ENCODE data around the gene COG6.
A peak's percentile ranks its signal among the peaks of the same experiment; 100 is the strongest.

Gene COG6

GRCh38 chr13:39655569-39656324 is at the start of gene COG6:
COG6 (plus strand) TSS chr13:39655662; CDS start chr13:39655727, 65 bp downstream.
- peak; percentile 29 to 95 (median 89) for DNase-seq

DNA sequence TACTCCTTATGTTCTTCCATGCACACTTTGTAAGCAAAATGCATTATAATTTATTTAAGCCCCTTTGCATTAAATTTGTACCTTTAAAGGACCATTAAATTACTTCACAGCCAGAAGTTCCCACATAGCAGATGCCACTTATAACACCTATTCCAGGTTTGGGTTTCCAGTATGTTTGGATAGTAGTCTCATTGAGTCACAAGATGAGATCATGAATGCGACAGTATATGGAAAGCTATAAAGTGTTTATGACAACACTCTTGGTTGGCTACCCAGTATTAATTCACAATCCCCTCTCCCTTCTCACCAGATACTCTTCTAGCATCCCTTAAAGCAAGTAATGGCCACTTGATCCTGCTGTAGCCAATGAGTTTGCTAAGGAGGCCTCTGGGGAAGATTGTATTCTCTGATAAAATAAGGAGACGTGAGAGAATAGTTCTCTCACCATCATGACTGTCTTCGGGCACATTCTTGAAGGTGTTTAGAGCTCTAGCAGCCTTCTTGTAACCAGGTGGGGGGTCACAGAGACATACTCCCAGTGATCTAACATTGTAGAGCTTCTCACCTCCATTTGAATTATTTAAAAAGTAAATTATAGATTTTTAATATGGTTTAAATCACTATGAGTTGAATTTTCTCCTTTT is 49.7 kb upstream of the COG6 start:
- no peak for DNase-seq

DNA sequence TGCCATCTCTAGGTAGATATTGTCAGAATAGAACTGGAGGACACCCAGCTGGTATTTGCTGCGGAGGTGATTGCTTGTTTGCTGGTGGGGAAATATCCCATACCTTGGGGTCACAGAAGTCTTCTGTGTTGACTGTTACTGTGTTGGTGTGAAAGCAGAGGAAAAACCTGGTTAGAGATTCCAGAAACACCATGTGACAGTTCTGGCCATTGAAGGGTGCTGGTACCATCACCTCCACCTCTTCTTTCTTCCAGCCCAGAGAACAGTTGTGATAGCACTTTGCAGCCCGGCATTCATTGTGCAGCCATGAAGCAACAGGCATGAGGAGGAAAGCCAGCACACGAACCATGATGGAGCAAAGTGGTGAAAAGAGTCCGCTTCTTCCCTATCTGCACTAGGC is 47.6 kb upstream of the COG6 start:
- DNase-seq: no peak

DNA sequence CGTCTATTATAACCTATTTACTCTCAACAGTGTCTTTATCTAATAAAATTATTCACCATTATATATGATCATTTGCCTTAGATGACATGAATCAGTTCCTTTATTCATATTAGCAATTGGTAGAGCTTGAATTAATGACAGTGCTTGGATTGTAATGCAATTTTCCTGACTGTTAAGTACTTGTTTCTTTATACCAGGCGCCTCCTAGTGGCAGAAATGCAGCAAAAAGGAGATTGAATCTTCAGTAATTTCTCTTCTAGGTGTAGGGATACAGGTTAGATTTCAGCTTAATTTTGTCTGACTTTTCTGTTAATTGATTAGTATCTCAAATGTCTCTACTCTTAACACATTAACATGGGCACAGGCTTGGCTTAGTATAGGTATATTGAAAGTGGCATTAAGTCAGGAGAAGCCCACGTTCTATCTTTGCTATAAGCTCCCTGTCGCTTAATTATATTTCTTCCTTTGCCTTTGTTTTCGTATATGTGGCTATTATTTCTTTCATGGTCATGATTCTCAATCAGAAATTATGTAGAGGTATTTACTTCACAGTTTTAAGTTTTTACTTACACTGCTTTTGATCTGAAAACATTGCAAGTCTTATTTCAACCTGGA is 43.3 kb upstream of the COG6 start:
- peak in 5 of 14 donors; percentile 8 to 63 (median 34) for DNase-seq

DNA sequence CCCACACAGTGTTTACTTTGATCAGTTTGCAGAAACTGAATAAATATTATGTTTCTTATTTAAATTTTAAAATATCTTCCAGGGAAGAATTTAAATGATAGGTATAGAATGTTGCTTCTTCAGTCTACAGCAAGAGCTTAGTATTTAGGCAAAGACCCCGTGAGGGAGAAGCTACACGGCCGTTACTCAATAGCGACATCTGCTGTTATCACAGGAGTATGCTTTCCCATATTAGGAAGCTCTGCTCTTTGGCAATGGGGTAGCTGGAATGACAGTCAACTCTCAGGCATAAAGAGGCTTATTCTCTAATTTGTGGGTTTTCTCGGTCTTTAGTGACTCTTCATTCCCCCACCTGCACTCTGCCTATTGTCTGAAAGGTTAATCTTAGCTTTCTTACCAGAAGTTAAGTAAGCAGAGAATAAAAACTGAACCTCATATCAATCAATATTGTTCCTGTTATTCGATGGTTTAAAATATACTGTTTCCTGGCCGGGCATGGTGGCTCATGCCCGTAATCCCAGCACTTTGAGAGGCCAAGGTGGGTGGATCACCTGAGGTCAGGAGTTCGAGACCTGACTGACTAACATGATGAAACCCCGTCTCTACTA is 39.3 kb upstream of the COG6 start:
- peak in 6 of 14 donors; percentile 1 to 54 (median 11) for DNase-seq

DNA sequence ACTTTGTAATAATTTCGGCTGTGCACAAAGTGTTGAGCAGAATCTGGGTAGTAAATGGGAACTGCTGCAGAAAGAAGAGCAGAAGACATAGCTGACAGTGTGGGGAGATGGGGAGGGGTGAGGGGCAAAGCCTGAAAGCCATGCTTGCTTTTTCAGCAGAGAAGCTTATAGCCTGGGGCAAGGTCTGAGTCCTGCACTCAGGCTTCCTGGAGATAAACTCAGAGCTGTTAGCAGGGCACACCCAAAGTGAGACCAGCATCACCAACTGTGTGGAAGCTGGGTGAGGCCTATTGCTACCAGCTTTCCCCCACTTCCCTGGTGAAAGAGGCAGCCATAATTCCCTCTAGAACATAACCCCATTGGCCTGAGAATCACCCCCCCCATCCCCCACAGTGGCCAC is 36.9 kb upstream of the COG6 start:
- DNase-seq: no peak

GRCh38 chr13:39623466-39623865 is 32.0 kb upstream of the COG6 start:
- no peak for DNase-seq

GRCh38 chr13:39631307-39631706 is 24.2 kb upstream of the COG6 start:
- DNase-seq: no peak

- no peak for DNase-seq
These were observed 22.5 kb upstream of the COG6 start for GRCh38 chr13:39632994-39633393.

- DNase-seq: no peak
These were observed 19.9 kb upstream of the COG6 start for GRCh38 chr13:39635564-39635963.

- no peak for DNase-seq
These were observed 17.6 kb upstream of the COG6 start for GRCh38 chr13:39637890-39638289.

- DNase-seq: no peak
These were observed 13.8 kb upstream of the COG6 start for GRCh38 chr13:39641645-39642044.

GRCh38 chr13:39646122-39646521 is 9.3 kb upstream of the COG6 start:
- DNase-seq: no peak

DNA sequence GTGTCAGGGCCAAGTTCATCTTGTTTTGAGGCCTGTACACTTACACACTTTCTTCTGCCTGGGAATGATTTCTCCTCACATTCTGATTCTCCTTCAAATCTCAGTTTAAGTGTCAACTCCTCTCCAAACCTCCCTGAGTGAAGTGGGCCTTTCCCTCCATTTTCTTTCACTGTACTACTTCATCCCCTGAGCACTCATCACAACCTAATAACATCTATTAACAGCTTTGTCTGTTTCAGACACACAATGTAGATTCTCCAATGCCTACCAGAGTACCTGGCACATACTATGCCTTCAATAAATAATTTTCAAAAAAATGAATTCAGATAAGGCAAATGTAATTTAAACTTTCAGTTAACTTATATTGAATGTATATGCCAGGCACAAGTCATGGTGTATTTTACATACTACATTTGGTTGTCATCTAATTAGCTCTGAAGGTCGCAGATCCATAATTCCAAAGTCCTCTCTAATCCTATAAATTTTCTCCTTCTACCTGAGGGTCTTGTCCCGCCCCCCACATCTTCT is 357 bp upstream of the COG6 start:
- no peak for DNase-seq

- no peak for DNase-seq
These were observed 839 bp downstream of the COG6 start for GRCh38 chr13:39656325-39656677.

- no peak for DNase-seq
These were observed 8.0 kb downstream of the COG6 start for GRCh38 chr13:39663508-39663907.

- DNase-seq: no peak
These were observed 8.5 kb downstream of the COG6 start for GRCh38 chr13:39663958-39664357.

DNA sequence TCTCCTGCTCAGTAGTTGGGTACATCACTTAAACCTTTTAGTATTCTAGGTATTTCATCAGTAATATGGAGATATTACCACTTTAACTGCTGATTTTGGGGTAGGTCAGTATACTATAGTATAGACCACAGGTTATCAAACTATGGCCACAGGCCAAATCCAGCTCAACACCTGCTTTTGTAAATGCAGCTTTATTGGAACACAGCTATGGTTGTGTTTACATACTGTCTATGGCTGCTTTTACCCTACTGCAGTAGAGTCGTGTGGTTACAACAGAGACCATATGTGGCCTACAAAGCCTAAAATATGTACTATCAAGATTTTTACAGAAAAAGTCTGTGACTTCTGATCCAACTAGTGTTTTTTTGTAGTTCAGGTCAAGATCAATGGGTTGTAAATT is 10.3 kb downstream of the COG6 start:
- no peak for DNase-seq

- no peak for DNase-seq
These were observed 15.0 kb downstream of the COG6 start for GRCh38 chr13:39670445-39670844.

DNA sequence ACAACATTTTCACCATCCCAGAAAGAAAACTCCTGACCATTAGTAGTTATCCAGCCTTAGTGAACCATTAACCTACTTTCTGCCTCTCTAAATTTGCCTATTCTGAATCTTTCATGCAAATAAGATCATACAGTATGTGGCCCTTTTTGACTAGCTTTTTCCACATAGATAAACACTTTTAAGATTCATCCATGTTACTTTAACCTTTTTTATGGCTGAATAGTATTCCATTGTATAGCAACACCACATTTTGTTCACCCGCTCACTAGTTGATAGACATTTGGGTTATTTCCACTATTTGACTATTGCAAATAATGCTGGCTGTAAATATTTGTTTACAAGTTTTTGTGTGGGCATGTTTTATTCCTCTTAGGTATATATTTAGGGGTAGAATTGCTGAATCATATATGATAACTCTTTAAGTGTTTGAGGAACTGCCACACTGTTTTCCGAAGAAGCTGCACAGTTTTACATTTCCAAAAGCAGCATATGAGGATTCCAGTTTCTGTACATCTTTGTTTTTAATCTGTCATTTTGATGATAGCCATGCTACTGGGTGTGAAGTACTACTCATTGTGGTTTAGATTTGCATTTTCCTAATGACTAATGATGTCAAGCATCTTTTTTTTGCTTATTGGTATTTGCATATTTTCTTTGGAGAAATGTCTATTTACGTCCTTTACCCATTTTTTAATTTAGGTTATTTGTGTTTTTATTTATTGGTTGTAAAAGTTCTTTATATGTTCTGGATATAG is 17.1 kb downstream of the COG6 start:
- DNase-seq: no peak

DNA sequence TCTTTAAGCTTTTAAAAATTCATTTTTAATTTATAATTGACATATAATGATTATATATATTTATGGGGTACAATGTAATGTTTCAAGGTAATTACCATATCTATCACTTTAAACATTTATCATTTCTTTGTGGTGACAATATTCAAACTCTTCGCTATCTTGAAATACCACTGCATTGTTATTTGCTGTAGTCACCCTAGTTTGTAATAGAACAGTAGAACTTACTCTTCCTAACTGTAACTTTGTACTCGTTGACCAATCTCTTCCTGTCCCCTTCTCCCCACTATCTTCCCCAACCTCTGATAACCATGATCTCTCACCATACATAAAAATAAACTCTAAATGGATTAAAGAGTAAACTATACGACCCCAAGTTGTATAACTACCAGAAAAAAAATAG is 20.4 kb downstream of the COG6 start:
- no peak for DNase-seq

GRCh38 chr13:39676315-39676876 is 20.9 kb downstream of the COG6 start:
- DNase-seq: peak in 1 of 14 donors; percentile 12

Measured in C1 segment of cervical spinal cord (tissue), 14 donors.